HG03108 (cell line): ENCODE data around the gene KCNJ10.
"Not testable (repeated sequence)": the region's sequence is repeated elsewhere in the genome, so short reads cannot be mapped to it uniquely, and the experiment has no call there.

Source experiments
- ATAC-seq: cut with Tn5 transposase; IDR thresholded peaks from one replicate; pipeline ENCODE4 v1.9.1; 2021; ENCODE audit warnings: moderate library complexity; ENCODE audit not compliant: unreplicated experiment

Gene KCNJ10

GRCh38 chr1:160062230-160062532, 7.8 kb downstream of the KCNJ10 start:
- no peak for ATAC-seq

DNA sequence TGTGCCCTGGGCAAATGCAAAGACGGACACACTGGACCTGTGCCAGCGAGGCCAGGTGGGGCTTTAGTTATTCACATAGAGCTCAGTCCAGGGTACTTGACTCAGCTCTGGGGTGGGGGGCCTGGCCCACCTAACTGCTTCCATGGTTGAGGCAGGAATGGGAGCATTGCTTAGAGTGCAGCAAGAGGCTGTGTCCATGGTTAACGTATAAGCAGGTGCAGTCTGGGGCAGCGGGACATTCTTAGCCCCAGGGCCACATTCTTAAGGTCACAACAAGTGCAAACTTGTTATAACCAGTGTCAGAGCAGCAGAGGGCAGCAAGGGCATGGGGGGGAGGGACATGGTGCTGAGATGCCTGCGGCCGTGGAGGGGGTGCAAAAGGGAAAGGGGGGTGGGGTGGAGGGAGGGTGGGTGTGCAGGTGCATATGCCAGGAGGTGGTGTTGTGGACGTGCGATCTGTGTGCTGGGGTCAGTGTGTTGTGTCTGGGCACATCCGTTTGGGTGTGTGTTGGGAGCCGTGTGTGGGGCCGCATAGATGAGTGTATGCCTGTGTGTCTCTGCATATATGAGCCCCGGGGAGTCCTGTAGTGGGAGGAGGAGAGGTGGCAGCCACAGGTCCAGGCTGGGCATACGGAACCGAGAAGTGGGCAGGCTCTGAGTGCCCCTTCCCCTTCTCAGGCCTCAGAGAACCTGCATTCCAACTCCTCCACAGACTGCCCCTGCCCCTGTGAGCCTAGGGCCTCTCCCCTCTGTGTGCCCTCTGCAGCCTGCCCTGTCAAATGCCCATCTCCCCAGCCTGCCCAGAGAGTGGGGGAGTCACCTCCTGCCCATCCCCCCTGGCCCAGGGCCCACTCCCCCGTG, 8.4 kb downstream of the KCNJ10 start:
- no peak for ATAC-seq

DNA sequence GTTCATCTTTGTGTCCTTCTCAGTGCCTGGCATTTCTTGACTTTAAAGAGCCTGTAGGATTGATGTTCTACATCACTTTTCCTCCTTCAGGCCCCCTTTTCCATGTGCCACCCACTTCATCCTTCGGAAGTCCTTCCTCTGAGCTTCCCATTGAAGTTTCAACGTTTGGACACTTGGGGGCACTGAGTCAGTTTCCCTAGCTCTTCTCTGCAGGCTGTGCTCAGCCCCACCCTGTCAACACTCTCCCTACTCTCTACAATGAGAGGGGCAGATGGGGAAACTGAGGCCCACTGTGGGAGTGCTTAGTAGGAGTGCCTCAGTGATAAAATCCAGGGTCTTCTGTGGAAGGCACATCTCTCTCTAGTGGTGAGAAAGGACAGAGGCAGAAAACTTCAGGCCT, 11.9 kb downstream of the KCNJ10 start:
- no peak for ATAC-seq

DNA sequence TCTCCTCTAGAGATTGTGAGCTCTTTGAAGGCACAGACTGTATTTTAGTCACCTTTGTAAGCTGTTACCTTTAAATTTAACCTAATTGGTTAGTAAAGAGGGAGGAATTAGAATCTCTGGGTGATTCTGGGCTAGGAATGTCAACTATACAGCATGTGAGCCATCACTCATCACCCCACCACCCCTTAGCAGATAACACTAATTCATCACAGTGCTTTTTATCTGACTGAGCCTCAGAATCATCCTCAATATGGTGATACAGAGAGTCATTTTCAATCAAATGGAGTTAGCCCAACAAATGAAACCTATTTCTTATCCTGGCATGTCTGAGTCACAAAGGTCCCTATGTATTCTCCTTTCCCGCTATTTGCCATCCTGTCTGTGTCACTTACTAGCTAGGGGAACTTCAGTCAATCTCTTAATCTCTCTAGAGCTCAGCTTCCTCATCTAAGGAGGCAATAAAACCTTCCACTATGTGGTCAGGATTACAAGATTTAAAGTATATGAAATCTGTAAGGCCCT, 13.3 kb downstream of the KCNJ10 start:
- no peak for ATAC-seq

DNA sequence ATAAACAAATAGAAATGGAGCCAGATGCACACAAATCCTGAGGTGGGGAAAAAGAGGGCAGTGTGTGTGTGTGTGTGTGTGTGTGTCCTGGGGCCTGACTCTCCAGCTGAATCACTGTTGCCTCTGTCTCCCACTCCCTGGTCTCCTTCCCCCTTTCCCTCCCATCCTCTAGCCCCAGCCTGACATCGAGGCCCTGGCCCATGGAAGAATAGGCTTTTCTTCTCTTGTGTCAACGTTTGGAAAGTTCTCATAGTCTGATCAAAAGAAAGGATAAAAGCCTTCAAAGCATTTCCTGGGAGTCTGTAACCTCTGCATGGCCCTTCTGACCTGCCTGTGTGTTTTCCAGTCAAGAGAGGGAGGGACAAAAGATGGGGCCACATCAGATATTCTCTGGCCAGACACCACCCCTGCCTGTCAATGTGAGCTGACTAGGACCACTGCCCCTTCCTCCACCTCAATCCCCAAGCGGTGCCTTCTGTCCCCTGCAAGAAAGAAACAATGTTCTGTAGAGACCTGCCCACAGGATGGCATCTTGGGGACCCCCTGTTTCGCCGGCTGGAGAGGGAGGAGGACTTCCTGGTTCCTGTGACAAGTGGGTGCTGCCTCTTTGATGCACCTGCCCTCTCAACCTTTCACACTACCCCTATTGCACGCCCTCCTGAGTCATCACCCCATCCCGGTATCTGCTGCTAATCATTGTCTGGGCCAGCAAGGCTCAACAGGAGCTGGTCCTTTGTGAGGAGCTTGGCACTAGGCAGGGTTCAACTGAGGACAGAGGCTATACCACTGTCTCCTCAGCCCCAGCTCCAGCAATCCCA, 16.2 kb downstream of the KCNJ10 start:
- ATAC-seq = no peak

DNA sequence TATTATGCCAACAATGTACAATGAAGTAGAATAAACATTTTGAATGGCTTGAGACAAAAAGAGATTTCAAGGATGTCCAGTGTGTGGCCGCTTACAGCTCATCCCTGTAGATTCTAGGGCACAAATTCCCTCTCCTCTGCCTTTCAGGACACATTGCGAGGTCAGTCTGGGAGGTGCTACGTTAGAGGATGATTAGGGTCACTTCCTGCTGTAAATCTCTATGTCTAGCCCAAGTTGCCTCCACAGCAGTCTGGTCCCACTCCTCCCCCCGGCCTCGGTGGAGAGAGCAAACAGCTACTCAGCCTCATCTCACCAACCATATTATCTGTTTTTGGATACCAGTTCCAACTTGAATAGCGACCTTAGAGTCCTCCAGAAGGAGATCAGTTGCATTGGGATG, 17.0 kb downstream of the KCNJ10 start:
- ATAC-seq = no peak

- ATAC-seq = no peak
These were observed 19.3 kb downstream of the KCNJ10 start for GRCh38 chr1:160050619-160051018.

- ATAC-seq = not testable (repeated sequence)
These were observed 19.8 kb downstream of the KCNJ10 start for GRCh38 chr1:160050182-160050581.

DNA sequence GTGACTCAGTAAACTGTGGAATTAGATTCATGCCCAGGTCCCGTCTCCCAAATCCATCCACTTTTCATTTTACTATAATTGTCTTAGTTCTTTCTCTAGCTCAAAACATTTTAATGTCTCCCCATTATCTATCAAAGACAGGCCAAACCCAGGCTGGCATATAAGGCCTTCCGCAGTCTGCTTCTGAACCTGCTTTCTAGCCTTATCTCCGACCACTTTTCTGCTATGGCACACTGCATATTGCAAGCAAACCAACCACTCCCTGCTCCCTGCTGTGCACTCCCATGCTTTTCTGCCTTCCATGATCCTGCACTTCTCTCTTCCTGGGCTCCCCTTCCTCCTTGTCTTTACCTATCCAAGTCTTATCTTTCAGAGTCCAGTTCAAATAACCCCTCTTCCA, 20.9 kb downstream of the KCNJ10 start:
- ATAC-seq = no peak

DNA sequence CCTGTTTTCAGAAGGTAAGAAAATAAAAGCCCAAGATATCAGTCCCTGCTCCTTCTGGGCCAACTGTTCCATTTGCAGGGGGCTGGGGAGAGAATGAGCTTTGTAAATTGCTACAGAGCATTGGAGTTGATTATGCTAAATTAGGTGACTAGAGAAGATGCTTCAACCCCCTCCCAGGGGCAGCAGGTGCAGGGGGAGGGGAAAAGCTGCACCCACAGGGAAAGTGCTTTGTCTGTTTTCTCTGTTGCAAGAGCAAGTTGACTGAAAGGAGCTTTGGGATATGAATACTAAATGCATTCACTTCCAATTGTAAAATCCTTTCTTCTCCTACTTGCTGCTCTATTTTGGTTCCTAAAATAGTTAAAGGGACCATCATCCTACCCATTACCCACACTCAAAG, 21.6 kb downstream of the KCNJ10 start:
- no peak for ATAC-seq

GRCh38 chr1:160047111-160047991, 22.6 kb downstream of the KCNJ10 start:
- no peak for ATAC-seq

DNA sequence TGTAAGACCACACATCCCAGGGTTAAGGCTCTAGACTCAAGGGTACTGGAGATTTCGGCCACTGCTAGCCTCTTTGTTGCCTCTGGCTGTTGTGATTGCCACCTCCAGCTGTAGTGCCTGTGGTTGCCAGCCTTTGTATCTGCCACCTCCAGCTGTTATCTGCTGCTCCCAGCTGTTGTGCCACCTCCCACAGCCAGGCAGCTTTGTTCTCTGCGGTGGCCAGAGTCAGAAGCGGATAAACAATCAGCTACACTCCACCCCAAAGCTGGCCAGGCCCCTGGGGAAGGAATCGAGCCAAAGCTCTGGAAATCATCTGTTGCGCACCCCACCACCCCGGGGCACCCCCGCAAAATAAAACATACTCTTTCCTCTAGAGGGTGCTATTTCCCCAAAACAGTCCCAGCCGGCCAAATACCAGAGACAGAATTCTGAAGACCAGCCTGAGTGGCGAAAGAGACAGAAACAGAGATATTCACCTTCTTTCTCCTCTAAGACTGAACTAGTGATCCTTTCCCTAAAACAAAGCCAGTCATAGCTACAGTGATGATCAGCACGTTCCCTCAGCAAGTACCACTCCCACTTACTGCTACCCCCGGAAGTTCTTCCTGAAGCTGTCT, 23.4 kb downstream of the KCNJ10 start:
- no peak for ATAC-seq

DNA sequence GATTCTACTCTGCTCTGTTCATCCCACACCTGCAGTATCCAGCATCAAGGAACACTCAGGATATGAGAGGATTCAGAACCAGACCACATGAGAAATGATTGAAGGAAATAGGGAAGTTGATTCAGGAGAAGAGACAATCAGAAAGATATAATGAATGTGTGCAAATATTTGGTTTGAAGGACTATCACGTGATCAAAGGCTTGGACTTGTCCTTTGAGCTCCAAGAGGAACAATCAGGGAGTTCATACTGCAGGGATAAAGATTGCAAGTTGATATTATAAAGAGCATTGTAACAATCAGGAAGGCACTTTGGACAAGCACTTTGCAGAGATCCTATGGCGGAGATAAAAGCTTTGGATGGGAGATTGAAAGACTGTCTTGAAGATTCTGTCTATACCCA, 24.3 kb downstream of the KCNJ10 start:
- no peak for ATAC-seq

DNA sequence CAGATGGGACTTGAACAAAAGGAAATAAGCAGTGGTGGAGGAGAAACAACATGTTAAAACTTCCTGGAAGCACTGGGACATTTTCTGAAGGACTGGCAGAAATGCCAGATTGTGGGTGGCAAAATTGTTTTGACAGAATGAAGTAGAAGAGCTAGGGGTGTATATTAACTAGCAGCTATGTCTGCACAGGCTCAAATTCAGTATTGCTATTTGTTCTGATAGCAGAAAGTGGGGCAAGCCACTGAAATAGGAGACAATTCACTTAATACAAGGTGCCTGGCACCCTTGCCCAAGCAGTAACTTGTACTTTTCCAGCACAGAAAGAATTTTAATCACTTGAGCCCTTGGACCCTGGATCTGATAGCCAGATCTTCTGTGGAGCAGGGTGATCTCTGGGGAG, 26.4 kb downstream of the KCNJ10 start:
- ATAC-seq = no peak

DNA sequence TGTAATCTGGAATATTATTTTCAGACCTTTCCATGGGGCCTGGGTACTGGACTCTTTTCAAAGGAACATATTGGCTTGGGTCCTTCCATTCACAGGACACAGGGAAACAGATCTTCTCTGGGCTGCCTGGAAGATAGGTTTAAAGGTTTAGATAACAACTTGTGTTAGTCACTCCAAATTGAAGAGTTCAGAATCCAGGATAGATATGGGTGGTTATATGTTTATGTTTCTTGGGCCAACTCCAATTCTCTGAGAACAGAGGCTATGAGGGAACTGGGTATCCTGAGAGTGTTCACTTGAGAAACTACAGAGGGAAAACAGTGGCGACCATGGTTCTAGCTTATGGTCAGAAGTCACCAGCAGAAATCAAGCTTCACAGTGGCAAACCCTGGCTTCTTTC, 29.5 kb downstream of the KCNJ10 start:
- ATAC-seq = no peak

DNA sequence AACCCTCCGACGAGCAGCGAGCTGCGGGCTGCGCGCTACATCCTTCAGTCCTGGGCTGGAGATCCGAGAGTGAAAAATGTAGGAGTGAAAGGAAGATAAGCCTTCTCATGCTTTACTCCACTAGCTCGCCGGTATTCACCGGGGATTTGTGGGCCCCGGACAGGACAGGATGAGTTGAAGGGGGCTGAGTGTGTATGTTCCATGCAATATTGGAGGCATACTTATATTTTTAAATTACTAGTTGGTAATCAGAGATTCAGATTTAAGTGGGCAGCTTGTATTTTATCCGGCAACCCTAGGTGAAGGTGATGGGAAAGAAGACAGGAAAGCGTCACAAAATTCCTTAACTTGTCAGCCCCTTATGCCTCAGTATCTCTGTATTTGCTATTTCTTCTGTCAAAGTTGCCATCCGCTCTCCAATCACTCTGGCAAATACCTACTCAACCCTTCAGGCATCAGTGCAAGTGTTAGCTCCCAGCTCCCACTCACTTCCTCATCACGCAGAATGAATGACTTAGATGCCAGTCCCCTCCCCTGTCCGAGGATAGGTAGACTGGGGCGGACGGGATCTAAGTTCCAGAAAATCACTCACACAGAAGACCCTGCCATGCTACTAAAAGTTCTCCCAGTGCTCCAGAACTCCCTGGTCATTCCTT, 37.7 kb downstream of the KCNJ10 start:
- peak; percentile 2 for ATAC-seq

GRCh38 chr1:160031365-160032164, 38.4 kb downstream of the KCNJ10 start, which contains the start of gene PIGM:
Gene PIGM (minus strand): TSS chr1:160031990. CDS start chr1:160031739, 251 bp downstream.
- ATAC-seq = peak; percentile 96

- peak; percentile 6 for ATAC-seq
These were observed 39.1 kb downstream of the KCNJ10 start for GRCh38 chr1:160030657-160031364.

- no peak for ATAC-seq
These were observed 41.5 kb downstream of the KCNJ10 start for GRCh38 chr1:160028426-160028825.
